Thyroid gland (tissue), 4 donors: ENCODE results near the gene OSBP2. TPM values are rescaled to one million over a fixed set of nuclear protein-coding genes. Genes with fewer than 3 reads are reported as not detected.

Experiments used
- DNase-seq, 2 donors: peaks; one replicate each; pipeline ENCODE4 v3.0.0-alpha.2; 2019
- H3K27ac ChIP-seq, 3 donors: fragments of 200-600 bp; sonication (generic); 1 replicate in 2 of 3; 2 replicates in 1 of 3; pipeline ENCODE4 v1.5.1; 2016 to 2019; ENCODE audit warnings: mild to moderate bottlenecking in 1 of 3, moderate library complexity in 1 of 3
- H3K27me3 ChIP-seq: fragments of 200-600 bp; sonication (generic); one replicate; pipeline ENCODE4 v1.5.1; 2019
- H3K36me3 ChIP-seq, 2 donors: fragments of 200-600 bp; sonication (generic); one replicate each; pipeline ENCODE4 v1.5.1; 2016 to 2019
- H3K4me1 ChIP-seq, 2 donors: fragments of 200-600 bp; sonication (generic); one replicate each; pipeline ENCODE4 v1.5.1; 2017 to 2019
- H3K4me3 ChIP-seq, 3 donors: fragments of 200-600 bp; sonication (generic); replicated peaks in 1 of 3; 1 replicate in 2 of 3; 2 replicates in 1 of 3; pipeline ENCODE4 v1.5.1; 2016; ENCODE audit warnings: mild to moderate bottlenecking in 1 of 3
- H3K9me3 ChIP-seq: fragments of 200-600 bp; sonication (generic); one replicate; pipeline ENCODE4 v1.5.1; 2017
- POLR2A ChIP-seq, 2 donors: fragments of 450-650 bp; IDR thresholded peaks; one replicate each; pipeline ENCODE4 v1.6.1; 2017; ENCODE audit warnings: antibody characterized with exemption in 2 of 2, mild to moderate bottlenecking in 2 of 2, moderate library complexity in 1 of 2
- WGBS, 2 donors: methylation state at CpG; one replicate each; pipeline ENCODE4 v1.1.5; 2017; 5-methylcytosine and 5-hydroxymethylcytosine counted together
- intact Hi-C: fragments of 100-400 bp; cut with DNase I; formaldehyde crosslinking; loops from one replicate; pipeline ENCODE4 v1.15.1; 2023
- total RNA-seq, 4 donors: library from RNA; depleted of rRNA; stranded (reverse); fragments of >200 nt; gene quantifications; one replicate each; pipeline ENCODE4 v1.2.3, GENCODE V29; 2016
- TF ChIP-seq, protein P1 (sequence below), 6 experiments: fragments of 200-600 bp in 3 of 6; fragments of 450-650 bp in 3 of 6; sonication (generic) in 3 of 6; IDR thresholded peaks; one replicate each; pipeline ENCODE4 v1.5.1; 2016 to 2019; ENCODE audit warnings: antibody characterized with exemption in 6 of 6, mild to moderate bottlenecking in 2 of 6, inconsistent platforms in 1 of 6, moderate library complexity in 1 of 6

Gene OSBP2
- total RNA-seq, 4 donors from 2014 or later: 7.8 to 13.4 (median 11.5) TPM

GRCh38 chr22:30695871-30696655 lies 1.4 kb downstream of the OSBP2 start:
- Histone ChIP-seq H3K9me3 (no peaks in the 10 kb centered on the region), H3K4me3 (no peak overlapping the region), H3K27ac (no peak overlapping the region), H3K36me3 (no peaks in the 10 kb centered on the region), H3K27me3 (no peaks in the 10 kb centered on the region), H3K4me1 (peaks cover 11 to 14% of the 10 kb centered on the region in 2 donors)
- peak; percentile 5 to 19 for DNase-seq
- no peak for TF ChIP-seq POLR2A (IDR thresholded peaks at IDR 0.05)
- TF ChIP-seq, protein P1, sequence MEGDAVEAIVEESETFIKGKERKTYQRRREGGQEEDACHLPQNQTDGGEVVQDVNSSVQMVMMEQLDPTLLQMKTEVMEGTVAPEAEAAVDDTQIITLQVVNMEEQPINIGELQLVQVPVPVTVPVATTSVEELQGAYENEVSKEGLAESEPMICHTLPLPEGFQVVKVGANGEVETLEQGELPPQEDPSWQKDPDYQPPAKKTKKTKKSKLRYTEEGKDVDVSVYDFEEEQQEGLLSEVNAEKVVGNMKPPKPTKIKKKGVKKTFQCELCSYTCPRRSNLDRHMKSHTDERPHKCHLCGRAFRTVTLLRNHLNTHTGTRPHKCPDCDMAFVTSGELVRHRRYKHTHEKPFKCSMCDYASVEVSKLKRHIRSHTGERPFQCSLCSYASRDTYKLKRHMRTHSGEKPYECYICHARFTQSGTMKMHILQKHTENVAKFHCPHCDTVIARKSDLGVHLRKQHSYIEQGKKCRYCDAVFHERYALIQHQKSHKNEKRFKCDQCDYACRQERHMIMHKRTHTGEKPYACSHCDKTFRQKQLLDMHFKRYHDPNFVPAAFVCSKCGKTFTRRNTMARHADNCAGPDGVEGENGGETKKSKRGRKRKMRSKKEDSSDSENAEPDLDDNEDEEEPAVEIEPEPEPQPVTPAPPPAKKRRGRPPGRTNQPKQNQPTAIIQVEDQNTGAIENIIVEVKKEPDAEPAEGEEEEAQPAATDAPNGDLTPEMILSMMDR (IDR thresholded peaks at IDR 0.05): no peak
- intact Hi-C loops: no loop called here
- WGBS, 2 donors: 80 to 84% methylated on average over 6 to 7 of the region's 7 CpGs

- Histone ChIP-seq H3K36me3 (no peaks in the 10 kb centered on the region), H3K27me3 (no peaks in the 10 kb centered on the region), H3K4me1 (peaks cover 11 to 14% of the 10 kb centered on the region in 2 donors), H3K9me3 (no peaks in the 10 kb centered on the region), H3K4me3 (no peak overlapping the region), H3K27ac (no peak overlapping the region)
- TF ChIP-seq POLR2A (IDR thresholded peaks at IDR 0.05): no peak
- TF ChIP-seq, protein P1 (IDR thresholded peaks at IDR 0.05): no peak
- intact Hi-C loops: no loop called here
- DNase-seq: no peak
- WGBS, 2 donors: 80 to 96% methylated on average over 3 to 7 of the region's 7 CpGs
Observed at GRCh38 chr22:30697975-30698374, 3.3 kb downstream of the OSBP2 start.

DNA sequence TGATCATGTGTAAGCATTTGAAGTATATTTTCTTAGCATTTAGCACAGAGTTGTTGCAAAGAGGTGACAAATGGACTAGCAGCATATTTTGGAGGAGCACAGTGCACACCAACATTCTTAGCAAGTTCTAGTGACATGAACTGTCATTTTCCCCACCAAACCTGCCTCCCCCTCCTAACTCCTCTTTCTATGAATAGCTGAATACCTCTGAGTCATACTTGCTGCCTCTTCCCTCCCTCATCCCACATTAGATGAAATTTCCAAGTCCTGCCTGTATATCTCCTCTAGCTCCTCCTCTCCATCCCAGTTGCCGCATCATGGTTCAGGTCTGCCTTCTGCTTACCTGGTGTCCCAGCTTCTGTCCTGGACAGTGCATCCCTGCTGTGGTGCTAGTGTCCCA lies 7.2 kb downstream of the OSBP2 start:
- TF ChIP-seq POLR2A (IDR thresholded peaks at IDR 0.05): no peak
- TF ChIP-seq, protein P1 (IDR thresholded peaks at IDR 0.05): no peak
- intact Hi-C loops: no loop called here
- no peaks in the 10 kb centered on the region for H3K4me1 ChIP-seq
- H3K27me3 ChIP-seq: no peaks in the 10 kb centered on the region
- H3K27ac ChIP-seq: no peak overlapping the region
- H3K36me3 ChIP-seq: no peaks in the 10 kb centered on the region
- H3K9me3 ChIP-seq: no peaks in the 10 kb centered on the region
- no peak for DNase-seq
- 95 to 100% methylated on average over 1 of the region's 1 CpG for WGBS, 2 donors
- H3K4me3 ChIP-seq: no peak overlapping the region

DNA sequence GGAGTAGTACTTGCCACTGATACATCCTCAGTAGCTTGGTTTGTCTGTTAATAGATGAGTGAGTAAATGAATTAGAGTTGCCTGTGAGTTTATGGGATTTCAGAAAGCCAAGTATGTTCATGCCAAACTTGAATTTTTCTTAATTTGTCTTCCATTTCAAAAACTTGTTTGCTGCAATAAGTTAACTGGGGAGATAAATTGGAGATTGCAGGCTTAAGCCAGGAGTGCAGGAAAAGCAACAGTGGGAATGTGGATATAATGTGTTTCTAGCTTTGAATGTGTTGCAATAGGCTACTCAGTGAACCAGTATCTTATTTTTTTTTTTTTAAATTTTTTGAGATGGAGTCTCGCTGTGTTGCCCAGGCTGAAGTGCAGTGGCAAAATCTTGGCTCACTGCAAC lies 8.2 kb downstream of the OSBP2 start:
- Histone ChIP-seq H3K27me3 (no peaks in the 10 kb centered on the region), H3K4me3 (no peak overlapping the region), H3K9me3 (no peaks in the 10 kb centered on the region), H3K36me3 (no peaks in the 10 kb centered on the region), H3K27ac (no peak overlapping the region), H3K4me1 (no peaks in the 10 kb centered on the region)
- intact Hi-C loops: no loop called here
- TF ChIP-seq, protein P1 (IDR thresholded peaks at IDR 0.05): no peak
- no peak for TF ChIP-seq POLR2A (IDR thresholded peaks at IDR 0.05)
- DNase-seq: no peak
- WGBS, 2 donors: 95 to 96% methylated on average over 1 of the region's 1 CpG

- H3K36me3 ChIP-seq: no peaks in the 10 kb centered on the region
- no peaks in the 10 kb centered on the region for H3K4me1 ChIP-seq
- H3K27ac ChIP-seq: no peak overlapping the region
- DNase-seq: no peak
- no peaks in the 10 kb centered on the region for H3K27me3 ChIP-seq
- WGBS, 2 donors: 96 to 97% methylated on average over 5 of the region's 5 CpGs
- TF ChIP-seq POLR2A (IDR thresholded peaks at IDR 0.05): no peak
- TF ChIP-seq, protein P1 (IDR thresholded peaks at IDR 0.05): no peak
- intact Hi-C loops: no loop called here
- H3K4me3 ChIP-seq: no peak overlapping the region
- no peaks in the 10 kb centered on the region for H3K9me3 ChIP-seq
Observed at GRCh38 chr22:30704978-30705377, 10.3 kb downstream of the OSBP2 start.
